Heart left ventricle (tissue), 16 donors: Measurements from ENCODE around the gene HSF5. TPM values are rescaled to one million over a fixed set of nuclear protein-coding genes. Genes with fewer than 3 reads are reported as not detected.

Source experiments
- ATAC-seq, 4 donors: fragments of 200-7000 bp; cut with Tn5 transposase; one replicate each; pipeline ENCODE4 v1.9.1; 2020 to 2022; ENCODE audit warnings: moderate library complexity in 4 of 4, mild to moderate bottlenecking in 3 of 4, moderate number of reproducible peaks in 1 of 4
- DNase-seq, 5 donors: peaks; one replicate each; pipeline ENCODE4 v3.0.0-alpha.2; 2020
- H3K27ac ChIP-seq, 12 donors: fragments of 200-600 bp; sonication (generic) in 4 of 12; one replicate each; pipeline versions ENCODE4 v1.5.0 to v1.8.0; 2016 to 2022; ENCODE audit warnings: mild to moderate bottlenecking in 2 of 12
- H3K27me3 ChIP-seq, 9 donors: fragments of 200-600 bp; sonication (generic) in 2 of 9; one replicate each; pipeline versions ENCODE4 v1.5.1 to v1.8.0; 2016 to 2022; ENCODE audit warnings: mild to moderate bottlenecking in 3 of 9
- H3K36me3 ChIP-seq, 9 donors: fragments of 200-600 bp; sonication (generic) in 2 of 9; one replicate each; pipeline versions ENCODE4 v1.5.0 to v1.8.0; 2018 to 2022; ENCODE audit warnings: mild to moderate bottlenecking in 2 of 9
- H3K4me1 ChIP-seq, 12 donors: fragments of 200-600 bp; sonication (generic) in 4 of 12; one replicate each; pipeline versions ENCODE4 v1.5.0 to v1.8.0; 2016 to 2022; ENCODE audit warnings: mild to moderate bottlenecking in 3 of 12
- H3K4me3 ChIP-seq, 12 donors: fragments of 200-600 bp; sonication (generic) in 4 of 12; one replicate each; pipeline versions ENCODE4 v1.5.0 to v1.8.0; 2017 to 2022; ENCODE audit warnings: mild to moderate bottlenecking in 9 of 12, moderate library complexity in 4 of 12
- H3K9me3 ChIP-seq, 12 donors: fragments of 200-600 bp; sonication (generic) in 4 of 12; one replicate each; pipeline versions ENCODE4 v1.5.0 to v1.8.0; 2016 to 2022; ENCODE audit warnings: mild to moderate bottlenecking in 1 of 12
- POLR2A ChIP-seq, 2 donors: fragments of 450-650 bp; IDR thresholded peaks; one replicate each; pipeline ENCODE4 v1.6.1; 2017; ENCODE audit warnings: antibody characterized with exemption in 2 of 2, mild to moderate bottlenecking in 2 of 2, moderate library complexity in 2 of 2
- WGBS, 4 donors: extraction: QIAGEN DNeasy Blood & Tissue Kit in 2 of 4; methylation state at CpG; one replicate each; pipeline versions ENCODE4 v1.1.5 to v1.1.7; 2013 to 2018; 5-methylcytosine and 5-hydroxymethylcytosine counted together
- intact Hi-C, 10 donors: fragments of 100-400 bp; cut with DNase I; formaldehyde crosslinking; loops; one replicate each; pipeline versions ENCODE4 v1.11.1 to v1.14.2; 2022
- polyA plus RNA-seq, 2 donors: library from polyadenylated mRNA; stranded (reverse); fragments of 200-250 nt; gene quantifications; one replicate each; pipeline ENCODE4 v1.2.3, GENCODE V29; 2013
- total RNA-seq, 9 donors: library from RNA; depleted of rRNA in 2 of 9; stranded (reverse); fragments of >200 nt in 2 of 9; fragmentation: NEBNext Ultra II Directional in 3 of 9; extraction: Animal tissue kit (Norgen Biotek cat#: 25700) in 3 of 9; gene quantifications; one replicate each; pipeline versions ENCODE4 v1.1.0 to v1.2.4, GENCODE V29; 2016 to 2023
- TF ChIP-seq, protein P1 (sequence below), 12 donors: fragments of 200-600 bp; sonication (generic) in 4 of 12; IDR thresholded peaks; one replicate each; pipeline versions ENCODE4 v1.5.0 to v1.8.0; 2018 to 2022; ENCODE audit warnings: antibody characterized with exemption in 12 of 12, mild to moderate bottlenecking in 5 of 12
- donor health status: ischemic (EF 13 %, LVEDD 7.1; RV severe dilation, severe dysfunction).
- donor health status: healthy with polysubstance abuse.
- donor health status: DM: no; HTN: yes; CAD: no.
- donor health status: DM: no; HTN: no; CAD: no.
- donor health status: ischemic (EF 25% LVEDD 6.9; RV normal size, moderate dysfunction).
- donor health status: ischemic (EF 25% LVEDD 5.7; RV mildly dilated, moderate dysfunction).
- donor health status: healthy.
- donor health status: DM: yes; HTN: yes; CAD: no.
- donor health status: ischemic (EF 35%, LVEDD 5.7; RV mildly dilated, moderate dysfunction).
- donor health status: nonischemic (EF 11% LVEDD 7.7; RV severe dilation, severe dysfunction).
- donor health status: DM: yes; HTN: yes; CAD: no.
- donor health status: PGD.
- donor health status: ischemic (EF 29% LVEDD 5.4; RV normal size, mild dysfunction).
- donor health status: nonischemic (EF 23%, LVEDD 6.1; RV moderate dilation, normal function).

The HSF5 gene
- total and polyA plus RNA-seq, 11 donors: 0.06 to 0.19 TPM; not detected in 9

DNA sequence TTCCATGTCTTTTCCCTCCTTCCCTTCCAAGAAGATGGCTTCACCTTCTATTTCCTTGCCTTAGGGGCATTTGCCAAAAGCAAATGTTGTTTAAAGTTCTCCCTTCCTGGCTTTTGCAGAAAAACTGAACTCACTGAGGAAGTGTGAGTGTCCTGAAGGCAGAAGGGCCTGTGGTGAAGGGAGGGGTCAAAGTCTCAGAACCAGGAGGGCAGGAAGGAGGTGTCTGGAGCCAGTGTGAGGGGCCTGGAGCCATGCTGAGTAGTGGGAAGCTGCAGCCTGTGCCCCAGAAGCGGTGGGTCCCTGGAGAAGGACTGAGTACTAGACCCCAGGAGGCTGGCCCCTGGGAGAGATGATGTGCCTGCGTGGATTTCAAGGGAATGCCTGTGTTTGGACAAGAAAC, 112.4 kb downstream of the HSF5 start:
- Histone ChIP-seq H3K27me3 (no peaks in the 10 kb centered on the region), H3K9me3 (no peaks in the 10 kb centered on the region), H3K4me3 (no peak overlapping the region), H3K27ac (no peak overlapping the region), H3K36me3 (no peaks in the 10 kb centered on the region), H3K4me1 (peaks cover 0 to 7% (median 0%) of the 10 kb centered on the region in 12 donors)
- ATAC-seq (no peak), DNase-seq (no peak)
- 61 to 84% (median 74%) methylated on average over 2 of the region's 2 CpGs for WGBS, 4 donors
- TF ChIP-seq, protein P1, sequence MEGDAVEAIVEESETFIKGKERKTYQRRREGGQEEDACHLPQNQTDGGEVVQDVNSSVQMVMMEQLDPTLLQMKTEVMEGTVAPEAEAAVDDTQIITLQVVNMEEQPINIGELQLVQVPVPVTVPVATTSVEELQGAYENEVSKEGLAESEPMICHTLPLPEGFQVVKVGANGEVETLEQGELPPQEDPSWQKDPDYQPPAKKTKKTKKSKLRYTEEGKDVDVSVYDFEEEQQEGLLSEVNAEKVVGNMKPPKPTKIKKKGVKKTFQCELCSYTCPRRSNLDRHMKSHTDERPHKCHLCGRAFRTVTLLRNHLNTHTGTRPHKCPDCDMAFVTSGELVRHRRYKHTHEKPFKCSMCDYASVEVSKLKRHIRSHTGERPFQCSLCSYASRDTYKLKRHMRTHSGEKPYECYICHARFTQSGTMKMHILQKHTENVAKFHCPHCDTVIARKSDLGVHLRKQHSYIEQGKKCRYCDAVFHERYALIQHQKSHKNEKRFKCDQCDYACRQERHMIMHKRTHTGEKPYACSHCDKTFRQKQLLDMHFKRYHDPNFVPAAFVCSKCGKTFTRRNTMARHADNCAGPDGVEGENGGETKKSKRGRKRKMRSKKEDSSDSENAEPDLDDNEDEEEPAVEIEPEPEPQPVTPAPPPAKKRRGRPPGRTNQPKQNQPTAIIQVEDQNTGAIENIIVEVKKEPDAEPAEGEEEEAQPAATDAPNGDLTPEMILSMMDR (IDR thresholded peaks at IDR 0.05): no peak
- no peak for TF ChIP-seq POLR2A (IDR thresholded peaks at IDR 0.05)
- intact Hi-C loops: loop anchor here in 1 of 10 donors (10.0 kb wide), 1 partner anchor 61 kb away; no protein-coding TSS in a partner anchor

DNA sequence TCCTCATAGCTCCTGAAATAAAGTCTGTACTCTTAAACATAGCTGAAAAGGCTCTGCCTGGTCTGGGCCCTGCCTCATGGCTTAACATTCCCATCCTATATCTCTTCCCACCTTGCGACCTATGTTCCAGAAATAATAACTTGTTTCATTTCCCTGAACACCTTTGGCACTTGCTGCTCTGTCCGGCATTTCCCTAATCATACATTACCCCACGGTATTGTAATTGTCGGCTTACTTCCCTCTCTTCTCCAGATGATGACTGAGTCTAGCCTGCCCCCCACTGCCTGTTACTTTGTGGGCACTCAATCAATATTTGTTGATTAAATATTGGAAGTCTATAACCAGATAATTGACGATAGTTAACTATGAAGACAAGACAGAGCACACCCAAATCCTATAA, 113.0 kb downstream of the HSF5 start:
- no peak for TF ChIP-seq POLR2A (IDR thresholded peaks at IDR 0.05)
- TF ChIP-seq, protein P1 (IDR thresholded peaks at IDR 0.05): no peak
- Histone ChIP-seq H3K9me3 (no peaks in the 10 kb centered on the region), H3K27me3 (no peaks in the 10 kb centered on the region), H3K27ac (no peak overlapping the region), H3K4me3 (no peak overlapping the region), H3K36me3 (no peaks in the 10 kb centered on the region), H3K4me1 (peaks cover 0 to 7% (median 0%) of the 10 kb centered on the region in 12 donors)
- intact Hi-C loops: loop anchor here in 1 of 10 donors (10.0 kb wide), 1 partner anchor 60 kb away; no protein-coding TSS in a partner anchor
- no peak for DNase-seq
- 75 to 81% (median 78%) methylated on average over 5 of the region's 5 CpGs for WGBS, 4 donors
- no peak for ATAC-seq

DNA sequence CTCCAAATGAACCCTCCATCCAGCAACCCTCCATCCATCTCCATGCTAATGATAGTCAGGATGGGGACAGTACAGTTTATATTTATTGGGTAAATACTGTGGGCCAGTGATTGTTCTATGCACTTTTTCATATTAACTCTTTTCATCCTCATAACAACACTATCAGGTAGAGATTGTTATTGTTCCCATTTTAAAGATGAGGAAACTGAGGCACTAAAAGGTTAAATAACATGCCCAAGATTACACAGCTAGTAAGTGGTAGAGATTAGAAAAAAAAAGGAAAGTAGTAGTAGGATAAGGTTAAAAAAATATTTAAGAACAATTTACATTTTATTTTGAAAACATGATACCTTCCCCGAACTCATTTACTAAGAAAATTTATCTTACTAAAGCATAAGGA, 114.3 kb downstream of the HSF5 start:
- 86 to 96% (median 91%) methylated on average over 1 of the region's 1 CpG for WGBS, 4 donors
- intact Hi-C loops: loop anchor here in 1 of 10 donors (10.0 kb wide), 1 partner anchor 59 kb away; no protein-coding TSS in a partner anchor
- TF ChIP-seq, protein P1 (IDR thresholded peaks at IDR 0.05): no peak
- TF ChIP-seq POLR2A (IDR thresholded peaks at IDR 0.05): no peak
- no peaks in the 10 kb centered on the region for H3K36me3 ChIP-seq
- DNase-seq (no peak), ATAC-seq (no peak)
- peaks cover 0 to 7% (median 0%) of the 10 kb centered on the region in 12 donors for H3K4me1 ChIP-seq
- H3K27ac ChIP-seq: no peak overlapping the region
- no peaks in the 10 kb centered on the region for H3K27me3 ChIP-seq
- H3K9me3 ChIP-seq: no peaks in the 10 kb centered on the region
- H3K4me3 ChIP-seq: no peak overlapping the region

DNA sequence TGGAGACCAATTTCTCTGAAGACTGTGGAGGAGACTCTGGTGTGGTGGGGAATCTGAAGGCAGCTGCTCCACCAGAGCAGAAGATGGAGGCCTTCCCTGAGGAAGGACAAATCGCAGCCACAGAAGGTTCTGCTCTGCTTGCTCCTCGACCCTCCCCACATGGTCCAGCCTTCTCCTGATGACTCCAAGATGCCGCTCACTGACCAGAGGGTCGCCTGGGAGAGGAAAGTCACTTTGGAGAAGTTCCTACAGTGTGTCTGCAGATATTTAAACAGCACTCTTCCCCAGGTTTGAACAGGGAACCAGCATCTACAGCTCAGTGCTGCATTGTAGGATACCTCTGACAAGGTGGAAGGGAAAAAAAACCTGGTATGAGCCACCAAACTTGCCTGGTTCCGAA, 115.2 kb downstream of the HSF5 start:
- H3K27ac ChIP-seq: no peak overlapping the region
- intact Hi-C loops: loop anchor here in 1 of 10 donors (10.0 kb wide), 1 partner anchor 58 kb away; no protein-coding TSS in a partner anchor
- H3K27me3 ChIP-seq: no peaks in the 10 kb centered on the region
- H3K9me3 ChIP-seq: no peaks in the 10 kb centered on the region
- 77 to 89% (median 84%) methylated on average over 5 of the region's 5 CpGs for WGBS, 4 donors
- peaks cover 0 to 7% (median 0%) of the 10 kb centered on the region in 12 donors for H3K4me1 ChIP-seq
- H3K36me3 ChIP-seq: no peaks in the 10 kb centered on the region
- TF ChIP-seq POLR2A (IDR thresholded peaks at IDR 0.05): no peak
- TF ChIP-seq, protein P1 (IDR thresholded peaks at IDR 0.05): no peak
- ATAC-seq (no peak), DNase-seq (no peak)
- no peak overlapping the region for H3K4me3 ChIP-seq
